ENCODE measurements around the gene ZFP42.
"Not testable (repeated sequence)": the region's sequence is repeated elsewhere in the genome, so short reads cannot be mapped to it uniquely, and the experiment has no call there.

ZFP42 gene

DNA sequence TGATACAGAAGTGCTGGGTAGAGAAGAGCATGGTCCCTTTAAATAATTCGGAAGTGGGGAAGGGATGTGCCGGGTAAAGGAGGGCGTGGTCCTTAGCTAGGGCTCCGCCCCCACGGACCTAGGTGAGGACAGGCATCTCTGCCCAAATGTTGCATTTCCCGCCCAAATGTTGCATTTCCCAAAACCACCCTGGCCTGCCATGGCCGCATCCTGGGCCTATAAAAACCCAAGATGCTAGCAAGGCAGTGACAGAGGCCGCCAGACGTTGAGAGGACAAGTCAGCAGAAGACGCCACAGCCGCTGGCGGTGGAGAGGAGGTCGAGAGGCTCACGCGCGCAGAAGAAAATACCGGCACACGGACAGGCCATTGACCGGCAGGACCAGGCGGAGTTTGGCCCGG lies 46.1 kb downstream of the ZFP42 start:
- no peak overlapping the region for H3K4me3 ChIP-seq (ENCODE audit: low read length)
- DNase-seq (ENCODE audit: low read depth, low spot score): no peak
- H3K9me3 ChIP-seq (ENCODE audit: control insufficient read depth, insufficient read depth, low read length): no peaks in the 10 kb centered on the region
- WGBS (ENCODE audit: insufficient coverage, insufficient read length): no CpG with 5 or more reads among the region's 21 CpGs
- H3K27ac ChIP-seq (ENCODE audit: low read length): no peak overlapping the region
- no peaks in the 10 kb centered on the region for H3K27me3 ChIP-seq (ENCODE audit: control insufficient read depth, insufficient read depth, low read length)
- H3K36me3 ChIP-seq (ENCODE audit: control insufficient read depth, insufficient read depth, low read length): no peaks in the 10 kb centered on the region
- no peaks in the 10 kb centered on the region; the same call in 1 of the 2 replicates for H3K4me1 ChIP-seq (ENCODE audit: control insufficient read depth, insufficient read depth, low read length)

GRCh38 chr4:188042191-188042590 lies 46.6 kb downstream of the ZFP42 start:
- Histone ChIP-seq H3K36me3 (ENCODE audit: control insufficient read depth, insufficient read depth, low read length) (no peaks in the 10 kb centered on the region), H3K27me3 (ENCODE audit: control insufficient read depth, insufficient read depth, low read length) (no peaks in the 10 kb centered on the region), H3K9me3 (ENCODE audit: control insufficient read depth, insufficient read depth, low read length) (no peaks in the 10 kb centered on the region), H3K4me1 (ENCODE audit: control insufficient read depth, insufficient read depth, low read length) (no peaks in the 10 kb centered on the region; the same call in 1 of the 2 replicates), H3K4me3 (ENCODE audit: low read length) (no peak overlapping the region), H3K27ac (ENCODE audit: low read length) (no peak overlapping the region)
- DNase-seq (ENCODE audit: low read depth, low spot score): no peak
- no CpG with 5 or more reads among the region's 15 CpGs for WGBS (ENCODE audit: insufficient coverage, insufficient read length)

DNA sequence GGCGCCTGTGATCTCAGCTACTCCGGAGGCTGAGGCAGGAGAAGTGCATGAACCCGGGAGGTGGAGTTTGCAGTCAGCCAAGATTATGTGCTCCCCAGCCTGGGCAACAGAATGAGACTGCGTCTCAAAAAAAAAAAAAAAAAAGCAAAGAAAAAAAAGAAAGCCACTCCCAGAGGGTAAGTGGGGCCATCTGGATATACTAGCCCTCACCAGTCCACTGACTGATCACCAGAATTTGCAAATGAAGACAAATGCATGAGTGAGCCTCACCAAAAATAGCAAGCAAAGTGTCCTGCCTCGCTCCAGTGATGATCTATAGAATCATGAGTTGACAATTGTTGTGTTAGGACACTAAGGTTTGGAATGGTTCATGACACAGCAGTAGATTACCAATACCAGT lies 47.6 kb downstream of the ZFP42 start:
- no peaks in the 10 kb centered on the region for H3K27me3 ChIP-seq (ENCODE audit: control insufficient read depth, insufficient read depth, low read length)
- H3K9me3 ChIP-seq (ENCODE audit: control insufficient read depth, insufficient read depth, low read length): no peaks in the 10 kb centered on the region
- H3K4me3 ChIP-seq (ENCODE audit: low read length): no peak overlapping the region
- no peak overlapping the region for H3K27ac ChIP-seq (ENCODE audit: low read length)
- DNase-seq (ENCODE audit: low read depth, low spot score): no peak
- H3K36me3 ChIP-seq (ENCODE audit: control insufficient read depth, insufficient read depth, low read length): no peaks in the 10 kb centered on the region
- H3K4me1 ChIP-seq (ENCODE audit: control insufficient read depth, insufficient read depth, low read length): no peaks in the 10 kb centered on the region; the same call in 1 of the 2 replicates
- WGBS (ENCODE audit: insufficient coverage, insufficient read length): no CpG with 5 or more reads among the region's 5 CpGs

DNA sequence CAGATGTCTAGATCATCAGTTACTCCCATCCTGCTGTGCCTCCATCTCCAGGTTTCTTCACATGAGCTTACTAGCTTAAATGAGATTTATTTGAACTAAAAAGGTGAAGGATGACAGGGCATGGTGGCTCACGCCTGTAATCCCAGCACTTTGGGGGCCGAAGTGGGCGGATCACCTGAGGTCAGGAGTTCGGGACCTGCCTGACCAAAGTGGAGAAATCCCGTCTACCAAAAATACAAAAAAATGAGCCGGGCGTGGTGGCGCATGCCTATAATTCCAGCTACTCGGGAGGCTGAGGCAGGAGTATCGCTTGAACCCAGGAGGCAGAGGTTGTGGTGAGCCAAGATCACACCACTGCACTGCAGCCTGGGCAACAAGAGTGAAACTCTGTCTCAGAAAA lies 49.9 kb downstream of the ZFP42 start:
- H3K27me3 ChIP-seq (ENCODE audit: control insufficient read depth, insufficient read depth, low read length): not testable (repeated sequence)

GRCh38 chr4:188046657-188047056 lies 51.1 kb downstream of the ZFP42 start:
- DNase-seq (ENCODE audit: low read depth, low spot score): no peak
- no peak overlapping the region for H3K27ac ChIP-seq (ENCODE audit: low read length)
- H3K4me1 ChIP-seq (ENCODE audit: control insufficient read depth, insufficient read depth, low read length): no peaks in the 10 kb centered on the region; the same call in 1 of the 2 replicates
- no peak overlapping the region for H3K4me3 ChIP-seq (ENCODE audit: low read length)
- WGBS (ENCODE audit: insufficient coverage, insufficient read length): no CpG with 5 or more reads among the region's 3 CpGs
- no peaks in the 10 kb centered on the region for H3K36me3 ChIP-seq (ENCODE audit: control insufficient read depth, insufficient read depth, low read length)
- no peaks in the 10 kb centered on the region for H3K27me3 ChIP-seq (ENCODE audit: control insufficient read depth, insufficient read depth, low read length)
- H3K9me3 ChIP-seq (ENCODE audit: control insufficient read depth, insufficient read depth, low read length): no peaks in the 10 kb centered on the region

More for the DNA sequence above, 49.9 kb downstream of the ZFP42 start:
- WGBS (ENCODE audit: insufficient coverage, insufficient read length): no CpG with 5 or more reads among the region's 10 CpGs
- H3K4me3 ChIP-seq (ENCODE audit: low read length); H3K9me3 ChIP-seq (ENCODE audit: control insufficient read depth, insufficient read depth, low read length); H3K27ac ChIP-seq (ENCODE audit: low read length); H3K36me3 ChIP-seq (ENCODE audit: control insufficient read depth, insufficient read depth, low read length); H3K4me1 ChIP-seq (ENCODE audit: control insufficient read depth, insufficient read depth, low read length); DNase-seq (ENCODE audit: low read depth, low spot score): not testable (repeated sequence)

GRCh38 chr4:188053302-188053701 lies 57.7 kb downstream of the ZFP42 start:
- H3K27me3 ChIP-seq (ENCODE audit: control insufficient read depth, insufficient read depth, low read length): no peaks in the 10 kb centered on the region
- DNase-seq (ENCODE audit: low read depth, low spot score): no peak
- H3K36me3 ChIP-seq (ENCODE audit: control insufficient read depth, insufficient read depth, low read length): no peaks in the 10 kb centered on the region
- no peaks in the 10 kb centered on the region for H3K4me1 ChIP-seq (ENCODE audit: control insufficient read depth, insufficient read depth, low read length)
- H3K4me3 ChIP-seq (ENCODE audit: low read length): no peak overlapping the region
- no peaks in the 10 kb centered on the region for H3K9me3 ChIP-seq (ENCODE audit: control insufficient read depth, insufficient read depth, low read length)
- no peak overlapping the region for H3K27ac ChIP-seq (ENCODE audit: low read length)
- no CpG with 5 or more reads among the region's 9 CpGs for WGBS (ENCODE audit: insufficient coverage, insufficient read length)

Measured in iPS DF 6.9 (cell line).